HepG2 (cell line): ENCODE data around the gene F12. TPM values are rescaled to one million over a fixed set of nuclear protein-coding genes. Genes with fewer than 3 reads are reported as not detected.
A peak's percentile ranks its signal among the peaks of the same experiment; 100 is the strongest.

ENCODE experiments used
- ASH2L ChIP-seq: fragments of 300-600, 200-600 bp; sonication (generic); IDR thresholded peaks from 2 replicates; pipeline ENCODE4 v1.7.0; 2017; ENCODE audit warnings: low read depth, mild to moderate bottlenecking, moderate library complexity, mixed read lengths, low read length; ENCODE audit not compliant: insufficient read length
- ETV5 ChIP-seq: IDR thresholded peaks from 2 replicates; pipeline ENCODE4 v1.6.1; 2018; ENCODE audit warnings: missing biosample characterization, missing genetic modification reagents, inconsistent platforms, borderline replicate concordance
- GTF2F1 ChIP-seq: fragments of 150-350 bp; IDR thresholded peaks from 2 replicates; pipeline ENCODE4 v1.6.1; 2014; ENCODE audit warnings: low read length
- HMG20A ChIP-seq: IDR thresholded peaks from 2 replicates; pipeline ENCODE4 v1.6.1; 2016; ENCODE audit warnings: borderline replicate concordance
- KDM5B ChIP-seq: sonication (generic); formaldehyde crosslinking; IDR thresholded peaks from 2 replicates; pipeline ENCODE4 v1.4.0; 2020; ENCODE audit warnings: missing genetic modification reagents, mild to moderate bottlenecking, borderline replicate concordance
- RFX1 ChIP-seq: fragments of 450-650 bp; IDR thresholded peaks from 2 replicates; pipeline ENCODE4 v1.6.1; 2017
- RNF2 ChIP-seq: fragments of 450-650 bp; conservative IDR thresholded peaks from 2 replicates; pipeline ENCODE4 v1.6.1; 2016; ENCODE audit warnings: low read depth
- RXRA ChIP-seq: sonication (generic); formaldehyde crosslinking; IDR thresholded peaks from 2 replicates; pipeline ENCODE4 v1.5.1; 2020; ENCODE audit warnings: missing genetic modification reagents
- SIN3B ChIP-seq: fragments of 150-350 bp; IDR thresholded peaks from 2 replicates; pipeline ENCODE4 v1.6.1; 2014; ENCODE audit warnings: low read length
- THAP11 ChIP-seq: IDR thresholded peaks from 2 replicates; pipeline ENCODE4 v1.6.1; 2016; ENCODE audit warnings: missing biosample characterization, missing genetic modification reagents
- TMF1 ChIP-seq: sonication (generic); formaldehyde crosslinking; IDR thresholded peaks from 2 replicates; pipeline ENCODE4 v1.8.1; 2022; ENCODE audit warnings: low read depth, missing genetic modification reagents
- ZNF264 ChIP-seq: sonication (generic); formaldehyde crosslinking; IDR thresholded peaks from 2 replicates; pipeline ENCODE4 v1.4.0; 2020; ENCODE audit warnings: missing genetic modification reagents
- polyA plus RNA-seq, 8 experiments: library from polyadenylated mRNA; depleted of rRNA in 3 of 8; stranded (reverse) in 7 of 8; unstranded in 1 of 8; fragments of >200 nt; fragmentation: Illumina TruSeq in 4 of 8; extraction: Trizol in 4 of 8; gene quantifications; 2 replicates each; pipeline versions ENCODE4 v1.2.1 to v1.2.3, GENCODE V29; 2011 to 2016; ENCODE audit warnings: low read depth in 4 of 8, missing spikeins in 1 of 8, mixed read lengths in 1 of 8; ENCODE audit not compliant: insufficient read depth in 1 of 8
- total RNA-seq, 5 experiments: library from RNA; depleted of rRNA; stranded (reverse); fragments of >200 nt; fragmentation: Illumina TruSeq; extraction: Trizol; gene quantifications; 2 replicates each; pipeline ENCODE4 v1.2.3, GENCODE V29; 2016; ENCODE audit warnings: low read depth in 1 of 5
- TF ChIP-seq, protein P1 (sequence below): IDR thresholded peaks from 2 replicates; pipeline ENCODE4 v1.6.1; 2016
- TF ChIP-seq, protein P2 (sequence below): sonication (generic); formaldehyde crosslinking; IDR thresholded peaks from 2 replicates; pipeline ENCODE4 v1.4.0; 2020; ENCODE audit warnings: mild to moderate bottlenecking, missing genetic modification reagents
- TF ChIP-seq, protein P3 (sequence below): sonication (generic); formaldehyde crosslinking; IDR thresholded peaks from 2 replicates; pipeline ENCODE4 v1.4.0; 2020; ENCODE audit warnings: mild to moderate bottlenecking, missing genetic modification reagents
- TF ChIP-seq, protein P4 (sequence below): sonication (generic); formaldehyde crosslinking; IDR thresholded peaks from 2 replicates; pipeline ENCODE4 v1.5.0; 2020; ENCODE audit warnings: mild to moderate bottlenecking, missing genetic modification reagents
- TF ChIP-seq, protein P5 (sequence below): sonication (generic); formaldehyde crosslinking; conservative IDR thresholded peaks from 2 replicates; pipeline ENCODE4 v1.4.0; 2020; ENCODE audit warnings: missing genetic modification reagents

The F12 gene
- total and polyA plus RNA-seq, 2 of the 13 experiments (the other 11 are each of a cell fraction or from before 2014, with no cell fraction given) = 2.5 to 3.0 TPM

DNA sequence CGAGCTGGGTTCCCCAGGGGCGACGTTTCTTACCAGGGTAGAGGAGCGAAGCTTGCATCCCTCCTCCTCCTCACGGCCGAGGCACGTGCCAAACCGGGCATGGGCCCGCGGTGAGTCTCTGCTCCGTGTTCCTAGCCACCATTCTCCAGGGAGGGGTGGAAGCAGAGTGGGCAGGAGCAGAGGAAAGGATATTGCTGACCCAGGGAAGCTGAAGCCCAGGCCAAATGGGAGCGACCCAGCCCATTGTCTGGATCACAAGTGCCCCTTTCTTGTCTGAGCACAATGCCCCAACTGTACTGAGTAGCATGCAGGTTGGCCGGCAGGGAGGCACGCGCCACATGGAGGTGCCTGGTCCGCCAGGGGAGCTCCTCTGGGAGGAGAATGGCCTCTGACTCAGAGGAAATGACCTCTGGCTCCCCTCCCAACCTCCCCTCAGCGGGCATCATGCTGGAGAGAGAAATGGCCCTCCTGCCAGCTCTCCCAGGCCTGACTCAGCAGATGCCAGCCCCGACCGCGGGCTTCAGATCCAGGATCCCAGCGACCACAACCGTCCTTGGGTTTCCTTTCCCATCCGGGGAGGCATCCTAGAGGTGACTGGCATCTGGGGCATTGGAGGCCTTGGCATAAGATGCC, 38.4 kb upstream of the F12 start (continued):
- no peak for TF ChIP-seq RFX1
- TF ChIP-seq, protein P1, sequence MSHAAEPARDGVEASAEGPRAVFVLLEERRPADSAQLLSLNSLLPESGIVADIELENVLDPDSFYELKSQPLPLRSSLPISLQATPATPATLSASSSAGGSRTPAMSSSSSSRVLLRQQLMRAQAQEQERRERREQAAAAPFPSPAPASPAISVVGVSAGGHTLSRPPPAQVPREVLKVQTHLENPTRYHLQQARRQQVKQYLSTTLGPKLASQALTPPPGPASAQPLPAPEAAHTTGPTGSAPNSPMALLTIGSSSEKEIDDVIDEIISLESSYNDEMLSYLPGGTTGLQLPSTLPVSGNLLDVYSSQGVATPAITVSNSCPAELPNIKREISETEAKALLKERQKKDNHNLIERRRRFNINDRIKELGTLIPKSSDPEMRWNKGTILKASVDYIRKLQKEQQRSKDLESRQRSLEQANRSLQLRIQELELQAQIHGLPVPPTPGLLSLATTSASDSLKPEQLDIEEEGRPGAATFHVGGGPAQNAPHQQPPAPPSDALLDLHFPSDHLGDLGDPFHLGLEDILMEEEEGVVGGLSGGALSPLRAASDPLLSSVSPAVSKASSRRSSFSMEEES (CRISPR knock-in tag) = peak; percentile 81
- peak; percentile 90 for TF ChIP-seq RXRA (CRISPR knock-in tag)
- TF ChIP-seq ASH2L = no peak
- TF ChIP-seq, protein P2, sequence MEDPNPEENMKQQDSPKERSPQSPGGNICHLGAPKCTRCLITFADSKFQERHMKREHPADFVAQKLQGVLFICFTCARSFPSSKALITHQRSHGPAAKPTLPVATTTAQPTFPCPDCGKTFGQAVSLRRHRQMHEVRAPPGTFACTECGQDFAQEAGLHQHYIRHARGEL (CRISPR knock-in tag) = no peak
- TF ChIP-seq RNF2 = 0 out of 2 replicates have a peak, but pooled peaks have one; percentile 25
- no peak; the same call in 1 of the 2 replicates for TF ChIP-seq KDM5B
- peak; percentile 55; the same call in 1 of the 2 replicates for TF ChIP-seq THAP11
- no peak; the same call in 1 of the 2 replicates for TF ChIP-seq HMG20A
- TF ChIP-seq GTF2F1 = no peak
- TF ChIP-seq SIN3B = no peak
- TF ChIP-seq ZNF264 (CRISPR knock-in tag) = no peak
- TF ChIP-seq, protein P3, sequence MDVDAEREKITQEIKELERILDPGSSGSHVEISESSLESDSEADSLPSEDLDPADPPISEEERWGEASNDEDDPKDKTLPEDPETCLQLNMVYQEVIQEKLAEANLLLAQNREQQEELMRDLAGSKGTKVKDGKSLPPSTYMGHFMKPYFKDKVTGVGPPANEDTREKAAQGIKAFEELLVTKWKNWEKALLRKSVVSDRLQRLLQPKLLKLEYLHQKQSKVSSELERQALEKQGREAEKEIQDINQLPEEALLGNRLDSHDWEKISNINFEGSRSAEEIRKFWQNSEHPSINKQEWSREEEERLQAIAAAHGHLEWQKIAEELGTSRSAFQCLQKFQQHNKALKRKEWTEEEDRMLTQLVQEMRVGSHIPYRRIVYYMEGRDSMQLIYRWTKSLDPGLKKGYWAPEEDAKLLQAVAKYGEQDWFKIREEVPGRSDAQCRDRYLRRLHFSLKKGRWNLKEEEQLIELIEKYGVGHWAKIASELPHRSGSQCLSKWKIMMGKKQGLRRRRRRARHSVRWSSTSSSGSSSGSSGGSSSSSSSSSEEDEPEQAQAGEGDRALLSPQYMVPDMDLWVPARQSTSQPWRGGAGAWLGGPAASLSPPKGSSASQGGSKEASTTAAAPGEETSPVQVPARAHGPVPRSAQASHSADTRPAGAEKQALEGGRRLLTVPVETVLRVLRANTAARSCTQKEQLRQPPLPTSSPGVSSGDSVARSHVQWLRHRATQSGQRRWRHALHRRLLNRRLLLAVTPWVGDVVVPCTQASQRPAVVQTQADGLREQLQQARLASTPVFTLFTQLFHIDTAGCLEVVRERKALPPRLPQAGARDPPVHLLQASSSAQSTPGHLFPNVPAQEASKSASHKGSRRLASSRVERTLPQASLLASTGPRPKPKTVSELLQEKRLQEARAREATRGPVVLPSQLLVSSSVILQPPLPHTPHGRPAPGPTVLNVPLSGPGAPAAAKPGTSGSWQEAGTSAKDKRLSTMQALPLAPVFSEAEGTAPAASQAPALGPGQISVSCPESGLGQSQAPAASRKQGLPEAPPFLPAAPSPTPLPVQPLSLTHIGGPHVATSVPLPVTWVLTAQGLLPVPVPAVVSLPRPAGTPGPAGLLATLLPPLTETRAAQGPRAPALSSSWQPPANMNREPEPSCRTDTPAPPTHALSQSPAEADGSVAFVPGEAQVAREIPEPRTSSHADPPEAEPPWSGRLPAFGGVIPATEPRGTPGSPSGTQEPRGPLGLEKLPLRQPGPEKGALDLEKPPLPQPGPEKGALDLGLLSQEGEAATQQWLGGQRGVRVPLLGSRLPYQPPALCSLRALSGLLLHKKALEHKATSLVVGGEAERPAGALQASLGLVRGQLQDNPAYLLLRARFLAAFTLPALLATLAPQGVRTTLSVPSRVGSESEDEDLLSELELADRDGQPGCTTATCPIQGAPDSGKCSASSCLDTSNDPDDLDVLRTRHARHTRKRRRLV = no peak
- TF ChIP-seq, protein P4, sequence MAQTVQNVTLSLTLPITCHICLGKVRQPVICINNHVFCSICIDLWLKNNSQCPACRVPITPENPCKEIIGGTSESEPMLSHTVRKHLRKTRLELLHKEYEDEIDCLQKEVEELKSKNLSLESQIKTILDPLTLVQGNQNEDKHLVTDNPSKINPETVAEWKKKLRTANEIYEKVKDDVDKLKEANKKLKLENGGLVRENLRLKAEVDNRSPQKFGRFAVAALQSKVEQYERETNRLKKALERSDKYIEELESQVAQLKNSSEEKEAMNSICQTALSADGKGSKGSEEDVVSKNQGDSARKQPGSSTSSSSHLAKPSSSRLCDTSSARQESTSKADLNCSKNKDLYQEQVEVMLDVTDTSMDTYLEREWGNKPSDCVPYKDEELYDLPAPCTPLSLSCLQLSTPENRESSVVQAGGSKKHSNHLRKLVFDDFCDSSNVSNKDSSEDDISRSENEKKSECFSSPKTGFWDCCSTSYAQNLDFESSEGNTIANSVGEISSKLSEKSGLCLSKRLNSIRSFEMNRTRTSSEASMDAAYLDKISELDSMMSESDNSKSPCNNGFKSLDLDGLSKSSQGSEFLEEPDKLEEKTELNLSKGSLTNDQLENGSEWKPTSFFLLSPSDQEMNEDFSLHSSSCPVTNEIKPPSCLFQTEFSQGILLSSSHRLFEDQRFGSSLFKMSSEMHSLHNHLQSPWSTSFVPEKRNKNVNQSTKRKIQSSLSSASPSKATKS = no peak
- TF ChIP-seq, protein P5, sequence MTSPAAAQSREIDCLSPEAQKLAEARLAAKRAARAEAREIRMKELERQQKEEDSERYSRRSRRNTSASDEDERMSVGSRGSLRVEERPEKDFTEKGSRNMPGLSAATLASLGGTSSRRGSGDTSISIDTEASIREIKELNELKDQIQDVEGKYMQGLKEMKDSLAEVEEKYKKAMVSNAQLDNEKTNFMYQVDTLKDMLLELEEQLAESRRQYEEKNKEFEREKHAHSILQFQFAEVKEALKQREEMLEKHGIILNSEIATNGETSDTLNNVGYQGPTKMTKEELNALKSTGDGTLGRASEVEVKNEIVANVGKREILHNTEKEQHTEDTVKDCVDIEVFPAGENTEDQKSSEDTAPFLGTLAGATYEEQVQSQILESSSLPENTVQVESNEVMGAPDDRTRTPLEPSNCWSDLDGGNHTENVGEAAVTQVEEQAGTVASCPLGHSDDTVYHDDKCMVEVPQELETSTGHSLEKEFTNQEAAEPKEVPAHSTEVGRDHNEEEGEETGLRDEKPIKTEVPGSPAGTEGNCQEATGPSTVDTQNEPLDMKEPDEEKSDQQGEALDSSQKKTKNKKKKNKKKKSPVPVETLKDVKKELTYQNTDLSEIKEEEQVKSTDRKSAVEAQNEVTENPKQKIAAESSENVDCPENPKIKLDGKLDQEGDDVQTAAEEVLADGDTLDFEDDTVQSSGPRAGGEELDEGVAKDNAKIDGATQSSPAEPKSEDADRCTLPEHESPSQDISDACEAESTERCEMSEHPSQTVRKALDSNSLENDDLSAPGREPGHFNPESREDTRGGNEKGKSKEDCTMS (CRISPR knock-in tag) = no peak
- TF ChIP-seq ETV5 = peak; percentile 71; the same call in 1 of the 2 replicates
- TF ChIP-seq TMF1 = no peak
